Measurements from ENCODE around the gene TNNT2. TPM values are rescaled to one million over a fixed set of nuclear protein-coding genes. Genes with fewer than 3 reads are reported as not detected.

Gene TNNT2
- polyA plus RNA-seq, 3 donors, result 56.1 to 78.9 (median 66.1) TPM

- DNase-seq, result no peak
Measured at GRCh38 chr1:201404722-201405483, 27.4 kb upstream of the TNNT2 start.

- DNase-seq, result no peak
Measured at GRCh38 chr1:201404055-201404454, 26.6 kb upstream of the TNNT2 start.

DNA sequence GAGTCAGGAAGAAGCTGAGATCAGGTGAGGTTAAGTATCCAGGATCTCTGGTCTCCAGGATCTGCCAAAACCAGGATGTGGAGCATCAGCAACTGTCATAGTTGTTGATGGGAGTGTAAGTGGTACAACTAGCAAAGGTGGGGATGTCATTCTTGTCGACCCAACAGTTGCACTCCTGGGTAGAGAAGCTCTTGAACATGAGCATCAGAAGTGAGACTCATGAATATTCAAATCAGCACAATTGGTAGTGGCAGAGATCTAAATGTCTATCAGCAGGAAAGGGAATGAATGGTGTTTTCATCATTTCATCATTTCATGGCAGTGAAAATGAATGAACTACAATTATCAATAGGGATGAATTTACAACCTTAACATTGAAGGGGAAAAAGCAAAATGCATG, 25.9 kb upstream of the TNNT2 start:
- DNase-seq, result no peak

- no peak for DNase-seq
Measured at GRCh38 chr1:201401700-201402099, 24.2 kb upstream of the TNNT2 start.

GRCh38 chr1:201400852-201401230, 23.4 kb upstream of the TNNT2 start:
- no peak for DNase-seq

DNA sequence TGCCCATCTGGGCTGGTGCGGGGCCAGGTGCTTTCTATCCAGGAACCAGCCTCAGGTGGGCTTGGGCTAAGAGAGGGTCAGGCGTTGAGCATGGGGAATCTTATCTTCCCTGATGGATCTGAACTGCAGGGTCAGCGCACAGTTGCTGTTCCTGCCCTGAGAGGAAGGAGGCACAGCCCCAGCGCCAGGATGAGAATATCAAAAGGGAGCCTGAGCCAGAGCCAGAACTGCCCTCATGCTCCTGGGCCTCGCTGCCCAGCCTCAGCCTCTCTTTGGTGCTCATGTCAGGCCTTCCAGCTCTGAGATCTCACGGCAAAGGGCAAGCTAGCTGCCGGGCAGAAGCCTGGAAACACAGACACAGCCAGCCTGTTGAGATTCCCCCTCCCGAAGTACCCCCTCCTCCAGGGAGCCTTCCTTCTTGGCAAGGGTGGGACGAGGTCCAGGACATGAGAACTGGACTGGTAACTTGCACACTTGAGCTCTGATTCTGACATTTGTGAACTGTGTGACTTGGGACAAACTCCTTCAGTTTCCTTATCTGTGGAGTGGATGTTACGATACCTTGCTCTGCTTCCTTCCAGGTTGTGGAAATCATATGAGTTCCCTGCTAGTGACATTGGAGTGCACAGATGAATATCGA, 22.9 kb upstream of the TNNT2 start:
- DNase-seq, result no peak

DNA sequence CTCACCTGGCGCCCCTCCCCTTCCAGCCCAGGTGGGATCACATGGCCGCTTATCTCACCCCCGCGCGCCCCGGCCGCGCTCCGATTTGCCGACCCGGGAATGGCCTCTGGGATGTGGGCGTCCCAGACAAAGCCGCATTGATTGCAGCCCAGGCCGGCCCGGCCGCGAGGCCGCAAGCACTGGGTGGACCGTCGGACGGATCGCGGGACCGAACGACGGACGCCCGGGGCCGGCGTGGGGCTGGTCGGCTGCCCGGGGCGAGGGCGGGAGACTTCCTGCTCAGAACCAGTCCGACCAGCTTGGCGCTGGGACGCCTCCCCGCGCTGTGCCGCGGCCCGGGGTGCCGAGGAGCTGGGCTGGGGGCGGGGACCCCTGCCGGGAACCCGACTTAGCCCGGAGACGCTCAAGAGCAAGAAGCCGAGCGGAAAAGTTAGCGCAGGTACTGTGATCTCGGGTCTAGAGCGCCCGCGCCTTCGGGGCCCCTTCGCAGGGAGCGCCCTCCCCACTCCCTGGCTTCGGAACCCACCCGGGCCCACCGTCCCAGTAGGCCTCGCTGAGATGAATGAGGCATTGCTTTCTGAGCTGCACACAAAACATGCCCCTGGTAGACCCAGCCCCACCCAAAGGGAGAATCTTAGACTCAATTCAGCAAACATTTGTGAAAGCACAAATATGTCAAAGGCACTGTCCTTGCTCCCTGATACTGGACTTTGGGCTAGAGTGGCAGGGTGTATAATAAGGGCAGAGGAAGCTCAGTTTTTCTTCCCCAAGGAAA, 22.1 kb upstream of the TNNT2 start:
- DNase-seq, result no peak

GRCh38 chr1:201399018-201399351, 21.5 kb upstream of the TNNT2 start, which contains the start of gene LAD1:
LAD1 (minus strand) TSS chr1:201399324; CDS start chr1:201399306, 18 bp downstream.
- no peak for DNase-seq

DNA sequence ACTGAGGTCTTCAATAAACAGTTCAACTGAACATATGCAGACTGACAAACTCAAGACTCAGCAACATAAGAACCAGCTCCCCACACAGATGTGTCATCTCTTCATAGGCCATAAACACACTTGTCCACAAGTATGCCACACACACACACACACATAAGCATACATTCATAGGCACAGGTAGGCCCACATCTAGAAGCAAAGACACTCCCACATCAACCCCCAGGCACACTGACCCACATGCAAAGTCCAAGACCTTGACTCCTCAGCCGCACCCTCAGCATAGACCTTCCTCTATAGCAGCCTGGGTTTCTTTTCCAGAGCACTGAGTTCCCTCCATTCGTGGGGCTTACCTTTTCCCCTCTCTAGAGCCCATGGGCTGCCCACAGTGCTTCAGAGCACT, 20.2 kb upstream of the TNNT2 start:
- no peak for DNase-seq

- no peak for DNase-seq
Measured at GRCh38 chr1:201396861-201397464, 19.5 kb upstream of the TNNT2 start.

DNA sequence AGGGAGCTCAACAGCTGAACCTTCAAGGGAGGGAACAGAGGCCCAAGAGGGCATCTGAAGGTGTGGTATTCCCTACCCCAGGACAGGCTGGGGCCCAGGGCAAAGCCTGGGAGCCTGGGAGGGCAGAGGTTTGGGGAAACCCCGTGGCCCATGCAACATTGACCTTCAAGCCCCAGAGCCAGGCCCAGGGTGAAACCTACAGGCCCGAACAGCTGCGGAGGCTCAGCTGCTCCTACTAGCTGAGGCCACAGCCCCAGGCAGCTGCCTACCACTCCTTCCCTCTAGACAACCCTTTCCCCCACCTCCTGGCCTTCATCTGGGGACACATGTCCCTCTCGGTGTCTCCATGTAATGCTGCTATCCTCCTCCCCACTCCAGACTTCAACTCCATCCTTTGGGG, 18.5 kb upstream of the TNNT2 start:
- no peak for DNase-seq

- no peak for DNase-seq
Measured at GRCh38 chr1:201394591-201394990, 17.1 kb upstream of the TNNT2 start.

- DNase-seq, result no peak
Measured at GRCh38 chr1:201393076-201393475, 15.6 kb upstream of the TNNT2 start.

DNA sequence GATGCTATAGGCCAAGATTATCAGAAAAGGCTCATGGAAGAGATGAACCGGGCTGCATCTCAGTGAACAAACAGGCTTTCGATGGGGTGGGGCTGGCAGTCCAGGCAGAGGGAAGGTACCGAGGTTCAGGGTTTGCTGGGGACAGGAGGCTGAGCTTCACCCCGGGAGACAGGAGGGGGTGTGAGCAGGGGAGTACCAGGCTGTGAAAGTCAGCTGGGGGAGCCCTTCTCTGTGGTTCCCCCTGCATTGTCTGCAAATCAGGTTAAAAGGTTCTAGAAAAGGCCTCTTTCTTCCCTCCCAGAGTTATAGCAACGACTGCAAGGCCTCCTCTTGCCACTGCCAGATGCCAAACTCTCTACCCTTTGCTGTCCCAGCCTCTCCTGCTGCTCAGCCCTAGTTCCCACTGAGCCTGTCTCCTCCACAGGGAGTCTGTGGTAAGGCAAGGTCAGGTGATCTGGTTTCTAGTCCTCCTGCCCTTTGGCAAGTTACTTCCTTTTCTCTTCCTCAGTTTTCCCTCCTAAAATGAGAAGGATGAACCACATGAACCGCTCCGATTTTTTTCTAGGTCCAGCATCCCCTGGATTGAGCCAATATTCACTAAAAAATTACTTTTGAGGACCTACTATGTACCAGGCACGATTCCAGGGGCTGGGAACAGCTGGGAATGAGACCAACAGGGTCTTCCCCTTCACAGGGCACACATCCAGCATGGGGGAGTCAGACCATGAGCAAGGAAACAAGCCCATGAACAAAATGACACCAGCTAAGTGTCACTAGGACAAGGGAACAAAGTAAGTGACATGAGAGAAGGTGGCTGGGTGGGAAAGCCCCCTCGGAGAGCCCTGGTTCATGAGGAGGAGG, 14.4 kb upstream of the TNNT2 start:
- DNase-seq, result no peak

GRCh38 chr1:201391225-201391624, 13.7 kb upstream of the TNNT2 start:
- DNase-seq, result no peak

DNA sequence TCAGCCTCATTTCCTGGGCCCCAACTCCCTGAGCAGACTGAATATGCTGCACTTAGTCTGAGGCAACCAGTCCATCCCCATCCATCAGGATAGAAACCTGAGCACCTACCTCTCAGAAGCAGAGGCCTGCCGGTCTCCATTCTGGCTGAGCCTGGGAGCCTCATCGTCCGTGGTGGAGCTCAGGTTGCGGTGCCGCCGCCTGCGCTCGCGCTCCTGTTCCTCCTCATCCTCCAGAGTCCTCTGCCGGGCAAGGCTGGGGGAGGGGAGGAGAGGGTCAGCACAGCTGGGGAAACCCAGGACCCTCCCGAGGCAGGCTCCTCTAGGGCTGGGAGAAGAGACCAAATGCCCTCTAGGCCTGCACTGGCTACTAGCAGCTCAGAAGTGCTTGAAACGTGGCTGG, 11.6 kb upstream of the TNNT2 start:
- DNase-seq, result no peak

GRCh38 chr1:201386208-201386607, 8.7 kb upstream of the TNNT2 start:
- DNase-seq, result no peak

- no peak for DNase-seq
Measured at GRCh38 chr1:201385299-201385891, 7.9 kb upstream of the TNNT2 start.

DNA sequence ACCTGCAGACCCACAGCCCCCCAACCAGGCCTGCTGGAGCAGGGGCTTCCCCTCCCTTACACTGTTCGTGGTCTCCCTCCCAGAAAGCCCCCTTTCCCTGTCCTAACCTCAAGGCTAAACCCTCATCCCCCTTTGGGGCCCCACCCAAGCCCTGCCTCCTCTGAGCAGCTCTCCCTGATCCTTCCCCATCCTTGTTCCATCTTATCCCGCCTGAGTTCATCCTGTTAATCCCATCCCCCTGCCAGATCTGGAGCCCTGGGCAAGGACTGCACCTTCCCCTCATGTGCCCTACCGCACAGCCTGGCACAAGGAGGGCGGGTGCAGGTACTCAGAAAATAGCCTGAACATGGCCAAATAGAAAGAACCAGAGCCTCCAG, 6.9 kb upstream of the TNNT2 start:
- DNase-seq, result no peak

DNA sequence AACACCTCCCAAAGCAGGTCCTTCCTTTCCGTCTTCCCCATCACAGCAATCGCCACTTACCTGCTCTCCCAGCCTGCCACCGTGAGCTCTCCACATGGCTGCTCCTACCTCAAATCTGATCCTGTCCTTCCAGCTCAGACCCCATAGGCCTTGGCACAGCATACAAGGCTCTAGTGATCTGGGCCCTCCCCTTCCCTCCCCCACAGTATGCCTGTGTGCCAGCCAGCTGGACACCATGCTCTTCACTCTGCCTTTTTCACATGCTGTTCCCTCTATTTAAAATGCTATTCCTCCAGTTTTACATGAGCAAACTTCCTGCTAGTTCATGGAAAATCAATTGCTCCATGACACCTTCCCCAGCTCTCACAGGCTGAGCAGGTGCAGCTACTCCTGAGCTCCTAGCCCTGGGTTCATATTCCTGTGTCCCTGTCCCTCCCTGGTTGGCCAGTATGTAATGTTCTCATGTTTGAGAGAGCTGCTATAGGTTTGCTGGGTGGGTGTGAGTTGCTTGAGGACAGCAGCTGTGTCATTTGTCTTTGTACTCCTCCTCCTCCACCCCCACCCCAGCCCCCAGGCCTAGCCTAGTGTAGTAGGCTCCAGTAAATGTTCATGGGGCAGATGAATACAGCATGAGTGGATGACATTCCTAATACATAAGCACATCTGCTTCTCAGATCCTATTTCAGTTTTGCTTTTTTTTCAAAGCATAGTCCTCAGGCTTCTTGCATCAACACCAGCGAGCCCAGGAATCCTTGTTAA, 6.3 kb upstream of the TNNT2 start:
- no peak for DNase-seq

DNA sequence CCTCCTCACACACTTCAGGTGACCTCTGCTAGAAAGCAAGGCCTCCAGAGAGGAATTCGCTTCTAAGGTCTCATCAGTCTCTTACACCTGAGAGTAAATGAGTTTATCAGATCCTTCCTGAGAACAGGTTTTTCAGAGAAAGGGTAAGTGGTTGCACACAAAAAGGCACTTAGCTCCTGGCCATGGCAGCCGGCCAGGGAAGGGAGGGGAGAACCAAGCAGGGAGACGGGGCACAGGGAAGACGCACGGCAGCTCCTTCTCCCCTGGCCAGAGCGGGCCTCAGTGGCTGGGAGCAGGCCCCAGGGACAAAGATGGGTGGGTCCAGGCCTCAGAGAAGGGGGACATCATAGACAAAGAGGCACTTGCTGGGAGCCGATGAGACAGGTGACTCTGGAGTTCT, 3.6 kb upstream of the TNNT2 start:
- DNase-seq, result no peak

Data from renal pelvis (tissue), 4 donors.